Caco-2 (cell line): Measurements from ENCODE around the gene ANGPTL2. TPM values are rescaled to one million over a fixed set of nuclear protein-coding genes. Genes with fewer than 3 reads are reported as not detected.
A peak's percentile ranks its signal among the peaks of the same experiment; 100 is the strongest.

Experiments
- BruUV-seq: library from RNA; stranded (reverse); fragments of 400-500 nt; replicated peaks from 2 replicates; lab custom pipeline; 2021; lab: Mats Ljungman, UMichigan
- CTCF ChIA-PET: fragments of 300-600 bp; sonication (Branson Sonifier 250); formaldehyde crosslinking; loops from one replicate; lab custom pipeline; 2022; ENCODE audit warnings: antibody characterized with exemption; lab: Charles Lee
- POLR2A ChIA-PET: fragments of 300-600 bp; sonication (Branson Sonifier 250); formaldehyde crosslinking; loops from one replicate; lab custom pipeline; 2022; ENCODE audit warnings: antibody characterized with exemption; lab: Charles Lee
- DNase-seq, 2 experiments: peaks; one replicate each; pipeline versions ENCODE4 v3.0.0 to v3.0.0-alpha.2; 2020 to 2022
- H3K27me3 ChIP-seq: replicated peaks from 2 replicates; pipeline ENCODE4 v1.6.0; 2011; ENCODE audit warnings: low read length; ENCODE audit not compliant: control insufficient read depth, insufficient read depth
- H3K36me3 ChIP-seq: 2 replicates; pipeline ENCODE4 v1.5.1; 2011; ENCODE audit warnings: low read length; ENCODE audit not compliant: control insufficient read depth, insufficient read depth
- H3K4me1 ChIP-seq: fragments of 250-450 bp; sonication (Bioruptor Pico); 2 replicates; pipeline ENCODE4 v1.5.1; 2020; ENCODE audit warnings: mild to moderate bottlenecking
- H3K4me3 ChIP-seq: 2 replicates; pipeline ENCODE4 v1.5.1; 2011; ENCODE audit warnings: low read depth, mild to moderate bottlenecking, control low read depth, low read length
- H3K9me3 ChIP-seq: fragments of 250-450 bp; sonication (Bioruptor Pico); 2 replicates; pipeline ENCODE4 v1.5.1; 2020; ENCODE audit warnings: mild to moderate bottlenecking, moderate library complexity
- H3K27ac Mint-ChIP-seq: one replicate; pipeline ENCODE4 v1.8.0; 2022; ENCODE audit warnings: mixed read lengths; ENCODE audit not compliant: unreplicated experiment
- H3K27me3 Mint-ChIP-seq: one replicate; pipeline ENCODE4 v1.8.0; 2022; ENCODE audit warnings: mixed read lengths; ENCODE audit not compliant: insufficient read depth, unreplicated experiment
- H3K36me3 Mint-ChIP-seq: one replicate; pipeline ENCODE4 v1.8.0; 2022; ENCODE audit warnings: mild to moderate bottlenecking, mixed read lengths; ENCODE audit not compliant: insufficient read depth, unreplicated experiment
- H3K4me1 Mint-ChIP-seq: one replicate; pipeline ENCODE4 v1.8.0; 2022; ENCODE audit warnings: low read depth, mixed read lengths; ENCODE audit not compliant: unreplicated experiment
- H3K4me3 Mint-ChIP-seq: one replicate; pipeline ENCODE4 v1.8.0; 2022; ENCODE audit warnings: mild to moderate bottlenecking, moderate library complexity, mixed read lengths; ENCODE audit not compliant: unreplicated experiment
- H3K9me3 Mint-ChIP-seq: one replicate; pipeline ENCODE4 v1.8.0; 2022; ENCODE audit warnings: mixed read lengths; ENCODE audit not compliant: unreplicated experiment
- CTCF ChIP-seq, 2 experiments: fragments of 200-600 bp in 1 of 2; IDR thresholded peaks; 1 replicate in 1 of 2; 2 replicates in 1 of 2; pipeline versions ENCODE4 v1.5.1 to v1.8.0; 2011 to 2022; ENCODE audit warnings: antibody characterized with exemption in 1 of 2, control low read depth in 1 of 2, inconsistent platforms in 1 of 2, low read depth in 1 of 2, low read length in 1 of 2, mild to moderate bottlenecking in 1 of 2, moderate library complexity in 1 of 2; ENCODE audit not compliant: insufficient read depth in 1 of 2, severe bottlenecking in 1 of 2, unreplicated experiment in 1 of 2
- intact Hi-C: fragments of 100-400 bp; cut with micrococcal nuclease; formaldehyde crosslinking; loops from one replicate; pipeline ENCODE4 v1.10.0; 2022; ENCODE audit not compliant: unreplicated experiment
- total RNA-seq: library from RNA; stranded (reverse); gene quantifications from 2 replicates; pipeline ENCODE4 v1.2.3, GENCODE V29; 2022

Gene ANGPTL2
- total RNA-seq, 1 experiment from 2014 or later, result not detected

GRCh38 chr9:127065592-127065991, 56.8 kb downstream of the ANGPTL2 start:
- H3K4me1 Mint-ChIP-seq, result peaks cover 32% of the 10 kb centered on the region
- H3K27me3 Mint-ChIP-seq, result no peaks in the 10 kb centered on the region
- no peak overlapping the region for H3K4me3 Mint-ChIP-seq
- H3K36me3 Mint-ChIP-seq, result peaks cover 10% of the 10 kb centered on the region
- CTCF ChIA-PET, result no interaction called here
- peaks cover 65% of the 10 kb centered on the region for H3K4me1 ChIP-seq
- POLR2A ChIA-PET, result no interaction called here
- H3K36me3 ChIP-seq, result no peaks in the 10 kb centered on the region
- intact Hi-C loops, result loop anchor here (5.0 kb wide), 2 partner anchors 98 to 332 kb away; partner anchors contain the start of gene SLC2A8
- H3K27ac Mint-ChIP-seq, result peak overlapping the region; percentile 95
- H3K4me3 ChIP-seq, result no peak overlapping the region
- H3K27me3 ChIP-seq, result no peaks in the 10 kb centered on the region
- H3K9me3 Mint-ChIP-seq, result no peaks in the 10 kb centered on the region
- H3K9me3 ChIP-seq, result no peaks in the 10 kb centered on the region
- TF ChIP-seq CTCF (IDR thresholded peaks at IDR 0.05; ENCODE audit: insufficient read depth in 1 of 2, low read depth in 1 of 2, low read length in 1 of 2, severe bottlenecking in 1 of 2, unreplicated experiment in 1 of 2), result no peak
- DNase-seq, result no peak
- BruUV-seq, result no TSS peak

DNA sequence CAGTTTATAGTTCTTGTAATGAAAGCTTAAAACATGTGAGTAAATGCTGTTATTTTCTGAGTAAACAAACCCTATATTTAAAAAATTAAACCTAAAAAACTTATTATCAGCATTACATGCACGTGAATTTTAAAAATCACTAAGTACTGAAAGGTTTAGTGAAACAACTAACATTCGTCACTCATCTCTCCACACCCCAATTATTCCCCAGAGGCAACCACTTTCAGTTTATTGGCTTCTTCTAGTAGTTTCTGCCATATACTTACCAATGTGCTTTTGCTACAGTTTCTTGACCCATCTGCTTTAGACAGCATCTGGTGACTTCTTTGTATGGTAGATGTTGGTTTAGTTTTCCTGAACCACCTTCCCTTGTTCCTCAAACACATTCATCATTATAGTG, 58.1 kb downstream of the ANGPTL2 start:
- no peak overlapping the region for H3K4me3 ChIP-seq
- H3K36me3 ChIP-seq, result no peaks in the 10 kb centered on the region
- H3K4me1 ChIP-seq, result peaks cover 52% of the 10 kb centered on the region
- POLR2A ChIA-PET, result no interaction called here
- Mint-ChIP-seq H3K36me3 (peaks cover 16% of the 10 kb centered on the region), H3K27me3 (no peaks in the 10 kb centered on the region), H3K27ac (no peak overlapping the region), H3K9me3 (no peaks in the 10 kb centered on the region), H3K4me1 (peaks cover 32% of the 10 kb centered on the region), H3K4me3 (no peak overlapping the region)
- CTCF ChIA-PET, result no interaction called here
- H3K9me3 ChIP-seq, result no peaks in the 10 kb centered on the region
- BruUV-seq, result no TSS peak
- no peak for DNase-seq
- intact Hi-C loops, result no loop called here
- H3K27me3 ChIP-seq, result no peaks in the 10 kb centered on the region
- no peak for TF ChIP-seq CTCF (IDR thresholded peaks at IDR 0.05; ENCODE audit: insufficient read depth in 1 of 2, low read depth in 1 of 2, low read length in 1 of 2, severe bottlenecking in 1 of 2, unreplicated experiment in 1 of 2)

DNA sequence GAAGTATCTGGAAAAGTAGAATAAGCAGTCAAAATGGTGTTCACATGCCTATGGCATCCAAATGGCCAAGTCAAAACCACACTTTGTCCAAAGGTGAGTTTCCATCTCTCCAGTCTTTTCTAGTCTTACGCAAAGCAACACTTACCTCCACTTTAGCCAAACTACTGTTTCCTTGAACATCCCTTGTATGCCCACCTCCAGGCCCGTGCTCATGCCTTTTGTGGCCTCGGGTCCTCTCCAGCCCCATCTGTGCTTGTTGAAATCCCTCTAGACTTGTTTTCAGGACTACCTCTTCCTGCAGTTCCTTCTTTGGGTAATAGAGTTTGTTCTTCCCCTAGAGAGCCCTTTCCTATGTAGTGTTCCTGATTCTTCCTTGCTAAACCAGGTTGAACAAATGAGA, 61.0 kb downstream of the ANGPTL2 start:
- Histone ChIP-seq H3K36me3 (no peaks in the 10 kb centered on the region), H3K4me3 (no peak overlapping the region), H3K4me1 (peaks cover 38% of the 10 kb centered on the region), H3K9me3 (no peaks in the 10 kb centered on the region), H3K27me3 (no peaks in the 10 kb centered on the region)
- TF ChIP-seq CTCF (IDR thresholded peaks at IDR 0.05; ENCODE audit: insufficient read depth in 1 of 2, low read depth in 1 of 2, low read length in 1 of 2, severe bottlenecking in 1 of 2, unreplicated experiment in 1 of 2), result no peak
- H3K4me3 Mint-ChIP-seq, result no peak overlapping the region
- H3K36me3 Mint-ChIP-seq, result peaks cover 7% of the 10 kb centered on the region
- H3K4me1 Mint-ChIP-seq, result peaks cover 23% of the 10 kb centered on the region
- POLR2A ChIA-PET, result no interaction called here
- BruUV-seq, result no TSS peak
- DNase-seq, result no peak
- intact Hi-C loops, result no loop called here
- no peaks in the 10 kb centered on the region for H3K27me3 Mint-ChIP-seq
- no peaks in the 10 kb centered on the region for H3K9me3 Mint-ChIP-seq
- CTCF ChIA-PET, result no interaction called here
- H3K27ac Mint-ChIP-seq, result no peak overlapping the region
